Panc1 (cell line): ENCODE data around the gene FBP1.

Experiments used
- POLR2AphosphoS5 ChIP-seq: IDR thresholded peaks from 2 replicates; pipeline ENCODE4 v1.6.1; 2012; ENCODE audit warnings: mild to moderate bottlenecking, low read depth, low read length, moderate library complexity
- REST ChIP-seq, 2 experiments: IDR thresholded peaks; 2 replicates each; pipeline ENCODE4 v1.6.1; 2011 to 2012; ENCODE audit warnings: low read depth in 2 of 2, control low read depth in 1 of 2, low read length in 1 of 2, mild to moderate bottlenecking in 1 of 2, moderate library complexity in 1 of 2; ENCODE audit not compliant: insufficient read depth in 1 of 2
- SIN3A ChIP-seq: IDR thresholded peaks from 2 replicates; pipeline ENCODE4 v1.6.1; 2012; ENCODE audit warnings: low read depth, mild to moderate bottlenecking, low read length, moderate library complexity, borderline replicate concordance; ENCODE audit not compliant: insufficient read depth
- TCF7L2 ChIP-seq: IDR thresholded peaks from 2 replicates; pipeline ENCODE4 v1.6.1; 2011; ENCODE audit warnings: mild to moderate bottlenecking, low read depth, low read length, inconsistent platforms
- TF ChIP-seq, protein P1 (sequence below): fragments of 450-650 bp; IDR thresholded peaks from 2 replicates; pipeline ENCODE4 v1.5.1; 2017; ENCODE audit warnings: mild to moderate bottlenecking

GRCh38 chr9:94666364-94667099 lies 27.2 kb upstream of the FBP1 start:
- TF ChIP-seq SIN3A (no peak), REST (IDR thresholded peaks at IDR 0.05; ENCODE audit: insufficient read depth in 1 of 2, low read depth in 2 of 2, low read length in 1 of 2) (no peak), POLR2AphosphoS5 (no peak), TCF7L2 (no peak)
- TF ChIP-seq, protein P1, sequence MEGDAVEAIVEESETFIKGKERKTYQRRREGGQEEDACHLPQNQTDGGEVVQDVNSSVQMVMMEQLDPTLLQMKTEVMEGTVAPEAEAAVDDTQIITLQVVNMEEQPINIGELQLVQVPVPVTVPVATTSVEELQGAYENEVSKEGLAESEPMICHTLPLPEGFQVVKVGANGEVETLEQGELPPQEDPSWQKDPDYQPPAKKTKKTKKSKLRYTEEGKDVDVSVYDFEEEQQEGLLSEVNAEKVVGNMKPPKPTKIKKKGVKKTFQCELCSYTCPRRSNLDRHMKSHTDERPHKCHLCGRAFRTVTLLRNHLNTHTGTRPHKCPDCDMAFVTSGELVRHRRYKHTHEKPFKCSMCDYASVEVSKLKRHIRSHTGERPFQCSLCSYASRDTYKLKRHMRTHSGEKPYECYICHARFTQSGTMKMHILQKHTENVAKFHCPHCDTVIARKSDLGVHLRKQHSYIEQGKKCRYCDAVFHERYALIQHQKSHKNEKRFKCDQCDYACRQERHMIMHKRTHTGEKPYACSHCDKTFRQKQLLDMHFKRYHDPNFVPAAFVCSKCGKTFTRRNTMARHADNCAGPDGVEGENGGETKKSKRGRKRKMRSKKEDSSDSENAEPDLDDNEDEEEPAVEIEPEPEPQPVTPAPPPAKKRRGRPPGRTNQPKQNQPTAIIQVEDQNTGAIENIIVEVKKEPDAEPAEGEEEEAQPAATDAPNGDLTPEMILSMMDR, result no peak
